LHCN-M2 (cell line): Measurements from ENCODE around the gene GZMB. TPM values are rescaled to one million over a fixed set of nuclear protein-coding genes. Genes with fewer than 3 reads are reported as not detected.

Source experiments
- total RNA-seq: library from RNA; depleted of rRNA; stranded (reverse); fragments of >200 nt; gene quantifications from 2 replicates; pipeline ENCODE4 v1.2.3, GENCODE V29; 2014; rRNA removed

The GZMB gene
- total RNA-seq, 1 experiment from 2014 or later: not detected

Other genes starting within 250 kb of the GZMB start
- gene NYNRIN, start 235.2 kb downstream of the GZMB start, total RNA-seq: 0.06 TPM in 2 replicates
- 1.3 and 1.9 TPM in 2 replicates for gene CBLN3, start 204.5 kb downstream of the GZMB start, total RNA-seq
- gene KHNYN, start 204.2 kb downstream of the GZMB start, total RNA-seq: 27.0 and 29.7 TPM in 2 replicates
- gene SDR39U1, start 191.4 kb downstream of the GZMB start, total RNA-seq: 22.3 and 26.6 TPM in 2 replicates
- gene CMA1, start 125.9 kb downstream of the GZMB start, total RNA-seq: not detected in 2 replicates
- not detected in 2 replicates for gene CTSG, start 57.9 kb downstream of the GZMB start, total RNA-seq
- not detected in 2 replicates for gene GZMH, start 24.5 kb downstream of the GZMB start, total RNA-seq